ENCODE data around the gene NFKBIB.
"Not testable (repeated sequence)": the region's sequence is repeated elsewhere in the genome, so short reads cannot be mapped to it uniquely, and the experiment has no call there.

- not testable (repeated sequence) for TF ChIP-seq RORB (CRISPR knock-in tag; IDR thresholded peaks at IDR 0.05); SP1 (CRISPR knock-in tag; conservative IDR thresholded peaks at IDR 0.05); CTCF (IDR thresholded peaks at IDR 0.05); PRDM15 (CRISPR knock-in tag; IDR thresholded peaks at IDR 0.05); NFE2L1 (CRISPR knock-in tag; IDR thresholded peaks at IDR 0.05)
These were observed 40.1 kb upstream of the NFKBIB start for GRCh38 chr19:38859631-38860204.

Measured in WTC11 (cell line).